ENCODE measurements around the gene IRS2.
"Not testable (repeated sequence)": the region's sequence is repeated elsewhere in the genome, so short reads cannot be mapped to it uniquely, and the experiment has no call there.

DNA sequence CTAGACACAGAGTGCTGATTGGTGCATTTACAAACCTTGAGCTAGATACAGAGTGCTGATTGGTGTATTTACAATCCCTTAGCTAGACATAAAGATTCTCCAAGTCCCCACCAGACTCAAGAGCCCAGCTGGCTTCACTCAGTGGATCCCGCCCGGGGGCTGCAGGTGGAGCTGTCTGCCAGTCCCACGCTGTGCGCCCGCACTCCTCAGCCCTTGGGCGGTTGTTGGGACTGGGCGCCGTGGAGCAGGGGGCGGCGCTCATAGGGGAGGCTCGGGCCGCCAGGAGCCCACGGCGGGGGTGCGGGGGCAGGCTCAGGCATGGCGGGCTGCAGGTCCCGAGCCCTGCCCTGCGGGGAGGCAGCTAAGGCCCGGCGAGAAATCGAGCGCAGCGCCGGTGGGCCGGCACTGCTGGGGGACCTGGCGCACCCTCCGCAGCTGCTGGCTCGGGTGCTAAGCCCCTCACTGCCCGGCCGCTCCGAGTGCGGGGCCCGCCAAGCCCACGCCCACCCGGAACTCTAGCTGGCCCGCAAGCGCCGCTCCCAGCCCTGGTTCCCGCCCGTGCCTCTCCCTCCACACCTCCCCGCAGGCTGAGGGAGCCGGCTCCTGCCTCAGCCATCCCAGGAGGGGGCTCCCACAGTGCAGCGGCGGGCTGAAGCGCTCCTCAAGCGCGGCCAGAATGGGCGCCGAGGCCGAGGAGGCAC is 53.8 kb downstream of the IRS2 start:
- not testable (repeated sequence) for TF ChIP-seq POLR2A, CTCF, EP300 (IDR thresholded peaks at IDR 0.05)
